Hippocampal formation (tissue), 2 donors: ENCODE results near the gene MAP4K1.
"Not testable (repeated sequence)": the region's sequence is repeated elsewhere in the genome, so short reads cannot be mapped to it uniquely, and the experiment has no call there.

ENCODE experiments used
- DNase-seq, 2 donors: peaks; one replicate each; lab custom pipeline; 2025; lab: John Stamatoyannopoulos, UW

The MAP4K1 gene

DNA sequence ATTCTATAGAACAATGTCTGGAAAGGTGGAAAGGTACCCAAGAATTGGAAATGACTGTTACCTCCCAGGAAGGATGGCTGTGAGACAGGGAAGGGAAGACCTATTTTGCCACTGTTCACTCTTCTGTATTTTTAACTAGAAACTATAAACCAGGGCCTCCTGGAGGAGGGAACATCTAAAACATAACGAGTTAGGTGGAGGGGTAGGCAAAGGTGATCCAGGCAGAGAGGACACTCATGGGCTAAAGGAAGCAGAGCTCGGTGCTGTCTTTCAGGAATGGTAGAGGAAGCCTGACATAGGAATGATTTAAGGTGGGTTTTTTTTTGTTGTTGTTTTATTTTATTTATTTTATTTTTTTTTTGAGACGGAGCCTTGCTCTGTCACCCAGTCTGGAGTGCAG lies 7.1 kb upstream of the MAP4K1 start:
- no peak for DNase-seq

DNA sequence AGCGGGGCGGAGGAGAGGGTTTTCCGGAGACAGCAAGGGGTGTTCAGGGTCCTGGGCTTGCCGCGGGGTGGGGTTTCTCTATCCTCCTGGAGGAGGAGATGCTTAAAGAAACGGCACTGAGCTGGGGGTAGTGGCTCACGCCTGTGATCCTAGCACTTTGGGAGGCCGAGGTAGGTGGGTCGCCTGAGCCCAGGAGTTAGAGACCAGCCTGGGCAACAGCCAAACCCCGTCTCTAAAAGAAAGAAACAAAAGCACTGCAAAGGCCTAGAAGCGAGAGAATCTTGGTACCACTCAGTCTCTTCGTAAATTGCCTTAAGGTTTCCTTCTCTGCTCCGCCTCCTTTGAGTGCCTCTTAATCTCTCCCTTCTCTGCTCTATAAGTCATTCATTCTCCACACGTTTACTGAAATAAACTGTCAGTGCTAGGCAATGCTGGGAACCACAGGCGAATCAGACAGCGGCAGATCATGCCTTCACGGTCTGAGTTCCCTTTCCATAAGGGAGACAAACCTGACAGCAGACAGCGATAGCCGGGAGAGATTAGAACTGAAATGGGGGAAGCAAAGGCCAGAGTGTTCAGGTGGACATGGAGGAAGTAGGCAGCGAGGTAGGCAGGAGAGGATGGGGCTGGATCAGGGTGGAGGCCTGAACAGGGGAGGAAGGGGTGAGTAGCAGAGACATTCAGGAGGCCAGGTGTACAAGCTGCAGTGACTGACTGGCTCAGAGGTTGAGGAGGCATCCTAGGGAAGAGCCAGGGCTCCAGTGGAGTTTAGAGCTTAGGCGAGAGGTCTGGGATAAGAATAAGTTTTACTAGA lies 1.8 kb upstream of the MAP4K1 start:
- DNase-seq, result no peak

DNA sequence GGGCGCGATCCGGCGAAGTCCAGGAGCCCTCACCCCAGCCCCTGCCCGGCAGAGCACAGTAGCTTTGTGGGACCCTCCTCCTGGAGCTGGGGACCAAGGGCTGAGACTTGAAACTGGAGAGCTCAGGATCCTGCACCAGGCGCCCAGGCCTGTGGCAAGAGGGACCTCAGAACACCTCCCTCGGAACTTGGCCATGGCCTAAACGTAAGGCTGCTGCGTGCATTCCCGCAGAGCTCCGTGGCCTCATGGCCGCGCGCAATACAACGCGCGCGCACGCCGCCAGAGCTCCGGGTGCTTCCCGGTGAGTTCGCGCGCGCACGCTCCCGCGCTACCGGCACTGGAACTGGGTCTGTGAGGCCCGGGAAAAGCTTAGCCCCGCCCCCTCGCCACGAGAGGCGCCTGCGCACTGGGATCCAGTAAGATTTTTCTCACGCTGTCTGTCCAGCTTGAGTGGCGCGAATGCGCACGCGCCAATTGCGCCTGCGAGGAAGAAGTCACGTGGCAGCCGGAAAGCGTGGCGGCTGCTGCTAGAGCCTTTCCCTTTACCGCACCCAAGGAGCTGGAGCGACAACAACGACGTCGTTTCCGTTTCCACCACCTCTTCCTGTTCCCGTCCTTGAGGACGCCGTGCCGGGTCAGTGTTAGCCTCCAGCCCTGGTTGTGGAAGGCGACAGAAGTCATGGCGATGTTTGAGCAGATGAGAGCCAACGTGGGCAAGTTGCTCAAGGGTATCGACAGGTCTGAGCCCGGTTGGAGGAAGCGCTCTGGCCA lies 1.0 kb upstream of the MAP4K1 start, which contains the start of gene EIF3K:
EIF3K (plus strand) TSS at position 599 of the 771 bp plus-strand sequence; CDS start at position 680, 81 bp downstream.
- peak; percentile 97 for DNase-seq

DNA sequence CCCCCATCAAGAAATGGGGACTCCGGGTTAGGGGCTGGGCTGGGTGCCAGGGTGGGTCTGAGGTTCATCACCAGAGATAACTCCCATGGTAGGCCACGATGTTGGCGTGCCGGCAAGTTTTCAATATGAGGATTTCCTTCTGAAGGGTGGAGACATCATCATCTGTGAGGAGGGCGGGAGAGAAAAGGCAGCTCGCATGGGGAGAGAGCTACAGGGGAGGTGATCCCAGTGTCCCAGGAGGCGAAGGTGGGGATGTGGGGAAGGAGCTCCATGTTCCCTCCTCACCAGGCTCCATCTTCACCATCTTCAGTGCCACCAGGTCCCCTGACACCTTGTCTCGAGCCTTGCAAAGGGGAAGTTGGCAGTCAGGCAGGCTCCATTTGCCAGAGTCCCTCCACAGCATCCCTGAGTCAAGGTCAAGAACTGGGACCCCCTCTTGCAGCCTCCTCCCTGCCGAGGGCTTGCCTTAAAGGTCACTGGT lies 430 bp downstream of the MAP4K1 start:
- no peak for DNase-seq

DNA sequence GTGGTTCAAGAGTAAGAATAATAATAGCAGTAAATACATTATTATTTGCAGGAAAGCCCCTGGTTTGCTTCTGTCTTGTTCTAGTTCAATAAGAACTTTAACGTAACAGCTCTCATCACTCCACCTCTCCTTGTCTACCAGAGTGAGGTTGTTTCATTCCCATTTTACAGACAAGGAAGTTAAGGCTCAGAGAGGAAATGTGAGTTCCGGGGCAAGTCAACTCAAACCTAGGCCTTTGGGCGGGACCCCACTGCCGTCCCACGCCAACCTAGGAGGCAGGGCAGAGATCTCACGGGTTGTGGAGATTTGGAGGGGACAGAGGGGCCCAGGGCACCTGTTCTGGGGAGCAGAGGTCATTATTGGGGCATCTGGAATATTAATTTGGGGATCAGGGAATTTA lies 1.5 kb downstream of the MAP4K1 start:
- no peak for DNase-seq

DNA sequence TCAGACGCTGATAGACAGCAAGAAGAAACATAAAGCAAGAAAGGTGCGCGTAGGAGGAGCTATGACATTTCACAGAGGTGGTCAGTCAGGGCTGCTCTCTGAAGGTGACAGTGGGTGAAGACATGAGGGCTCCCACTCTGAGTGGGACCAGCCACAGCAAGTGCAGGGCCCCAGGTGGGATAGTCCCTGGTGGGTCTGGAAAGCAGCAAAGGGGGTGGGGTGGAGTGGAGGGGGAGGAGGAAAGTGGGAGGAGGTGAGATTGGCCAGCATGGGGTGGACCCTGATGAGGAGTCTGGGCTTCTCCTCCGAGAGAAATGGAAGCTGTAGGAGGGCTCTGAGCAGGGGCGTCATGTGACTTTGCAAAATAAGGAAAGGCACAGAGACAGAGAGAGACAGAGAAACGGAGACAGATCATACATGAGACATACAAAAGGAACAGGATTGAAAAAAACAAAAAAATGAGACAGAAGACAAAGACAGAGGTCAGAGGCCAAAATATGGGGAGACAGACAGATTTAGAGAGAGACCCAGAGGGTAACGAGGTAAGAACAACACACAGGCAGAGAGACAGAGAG lies 2.7 kb downstream of the MAP4K1 start:
- no peak for DNase-seq

DNA sequence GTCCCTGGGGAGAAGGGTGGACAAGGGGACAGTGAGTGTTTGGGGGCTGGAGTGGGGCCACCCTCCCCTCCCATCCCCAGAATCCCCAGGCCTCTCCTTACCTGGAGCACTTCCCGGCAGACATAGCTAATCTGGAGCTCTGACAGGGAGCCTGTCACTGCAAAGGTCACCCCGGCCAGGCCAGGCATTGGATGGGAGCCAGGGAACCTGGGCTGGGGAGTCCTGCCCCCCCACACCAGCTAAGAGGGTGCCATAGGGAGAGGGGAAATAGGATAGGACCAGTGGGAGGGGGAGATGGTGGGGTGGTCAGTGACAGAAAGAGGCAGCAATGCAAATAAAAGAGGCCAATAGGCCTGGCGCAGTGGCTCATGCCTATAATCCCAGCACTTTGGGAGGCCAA lies 3.5 kb downstream of the MAP4K1 start:
- no peak for DNase-seq

DNA sequence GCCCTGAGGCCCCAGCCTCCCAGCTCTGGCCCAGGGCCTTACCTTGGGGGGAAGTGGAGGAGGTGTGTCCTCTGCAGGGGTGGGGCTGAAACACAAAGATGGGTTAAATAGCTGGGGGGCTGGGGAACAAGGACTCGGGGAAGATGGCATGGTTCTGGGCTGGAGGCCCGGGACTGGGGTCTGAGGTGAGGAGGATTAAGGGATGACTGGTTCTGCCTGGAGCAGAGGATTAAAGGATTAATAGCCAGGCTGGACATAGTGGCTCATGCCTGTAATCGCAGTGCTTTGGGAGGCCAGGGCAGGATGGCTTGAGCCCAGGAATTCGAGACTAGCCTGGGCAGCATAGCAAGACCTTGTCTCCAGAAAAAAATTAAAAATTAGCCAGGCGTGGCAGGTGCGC lies 11.6 kb downstream of the MAP4K1 start:
- no peak for DNase-seq

DNA sequence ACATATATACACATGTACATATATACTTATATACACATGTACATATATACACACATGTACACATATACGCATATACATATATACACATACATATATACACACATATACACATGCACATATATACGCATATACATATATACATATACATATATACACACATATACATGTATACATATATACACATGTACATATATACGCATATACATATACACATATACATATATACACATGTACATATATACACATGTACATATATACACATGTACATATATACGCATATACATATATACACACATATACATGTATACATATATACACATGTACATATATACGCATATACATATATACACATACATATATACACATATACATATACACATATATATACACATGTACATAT lies 14.9 kb downstream of the MAP4K1 start:
- DNase-seq, result not testable (repeated sequence)

DNA sequence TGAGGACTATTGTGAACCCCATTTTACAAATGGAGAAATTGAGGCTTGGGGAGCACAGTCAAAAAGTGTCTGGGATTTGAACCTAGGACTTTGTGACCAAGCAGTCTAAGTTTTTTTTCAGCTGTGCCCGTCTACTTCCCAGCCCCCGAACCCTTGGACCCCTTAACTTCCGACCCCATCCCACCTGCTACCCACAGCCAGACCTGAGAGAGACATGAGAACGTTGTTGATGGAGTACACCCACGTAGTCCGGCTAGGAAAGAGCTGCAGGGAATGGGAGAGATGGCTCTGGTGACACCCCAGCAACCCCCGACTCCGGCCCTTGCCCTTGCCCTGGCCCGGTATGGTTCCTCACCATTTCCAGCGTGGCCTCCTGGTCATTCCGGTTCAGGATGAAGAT lies 18.0 kb downstream of the MAP4K1 start:
- DNase-seq, result no peak

DNA sequence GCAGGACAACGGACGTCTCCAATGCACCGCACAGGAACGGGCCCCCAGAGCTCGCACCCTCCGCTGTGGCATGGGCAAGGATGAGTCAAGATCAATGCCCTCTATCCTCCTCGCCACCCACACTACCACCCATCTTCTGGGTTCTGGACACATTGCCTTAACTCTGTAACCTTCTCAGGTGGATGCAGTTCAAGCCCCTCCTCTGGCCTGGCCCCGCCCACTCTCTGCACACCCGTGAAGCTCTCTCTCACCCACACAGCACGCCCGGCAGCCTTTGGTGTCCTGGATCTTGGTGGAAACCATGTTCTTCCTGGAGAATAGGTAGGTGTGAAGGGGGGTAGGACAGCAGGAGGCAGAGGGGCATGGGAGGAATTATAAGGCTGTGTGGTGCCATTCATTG lies 20.7 kb downstream of the MAP4K1 start:
- DNase-seq, result no peak

DNA sequence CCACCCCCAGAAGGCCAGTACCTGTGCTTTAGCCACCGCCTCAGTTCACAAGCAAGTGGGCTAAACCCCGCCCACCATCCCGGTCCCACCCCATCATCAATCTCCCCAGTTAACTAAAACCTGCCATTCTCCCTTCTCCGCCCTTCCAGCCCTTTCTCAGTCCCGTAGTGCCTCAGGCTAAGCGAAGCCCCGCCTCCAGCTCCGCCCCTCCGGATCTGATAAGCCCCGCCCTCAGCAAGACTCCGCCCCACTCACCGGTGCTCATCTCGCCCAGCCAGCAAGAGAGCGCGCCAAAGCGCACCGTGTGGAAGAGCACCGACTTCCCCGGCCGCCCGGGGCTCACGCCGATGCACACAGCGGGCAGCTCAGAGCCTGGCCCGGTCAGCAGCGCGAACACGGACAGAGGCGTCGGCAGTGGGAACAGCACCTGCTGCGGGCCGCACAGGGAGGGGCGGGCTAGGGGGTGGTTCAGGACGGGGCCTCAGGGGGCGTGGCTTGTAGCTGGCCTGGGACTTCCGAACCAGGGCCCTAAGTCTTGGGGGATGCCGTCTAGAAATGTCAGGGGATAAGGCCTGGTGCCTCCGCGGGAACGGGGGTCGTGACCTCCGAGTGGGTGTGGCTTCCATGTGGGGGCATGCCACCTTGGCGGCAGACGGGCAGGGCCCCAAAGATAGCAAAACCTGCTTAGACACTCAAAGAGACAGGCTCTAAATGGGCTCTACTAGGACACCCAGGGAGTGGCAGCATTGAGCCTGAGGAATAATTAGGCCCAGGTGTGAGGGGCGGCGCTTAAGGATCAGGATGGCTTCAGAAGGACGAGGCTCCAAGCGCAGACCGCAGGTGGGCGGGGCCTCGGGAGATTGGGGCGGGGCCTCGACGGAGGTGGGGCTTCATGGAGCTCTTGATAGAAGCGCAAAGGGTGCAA lies 21.4 kb downstream of the MAP4K1 start:
- no peak for DNase-seq

DNA sequence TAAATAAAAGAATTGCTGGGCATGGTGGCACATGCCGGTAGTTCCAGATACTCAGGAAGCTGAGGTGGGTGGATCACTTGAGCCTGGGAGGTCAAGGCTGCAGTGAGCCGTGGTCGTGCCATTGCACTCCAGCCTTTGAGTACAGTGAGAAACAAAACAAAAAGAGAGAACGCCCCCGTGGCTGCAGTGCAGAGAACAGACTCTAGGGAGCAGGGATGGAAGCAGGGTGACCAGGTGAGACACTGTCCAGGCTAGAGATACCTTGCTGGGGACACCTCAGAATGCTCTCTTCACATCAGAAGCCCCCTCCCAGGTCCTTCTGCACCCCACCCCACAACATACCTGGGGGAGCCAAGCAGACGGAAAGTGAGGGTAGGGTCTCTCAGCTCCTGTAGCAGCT lies 24.8 kb downstream of the MAP4K1 start:
- no peak for DNase-seq

DNA sequence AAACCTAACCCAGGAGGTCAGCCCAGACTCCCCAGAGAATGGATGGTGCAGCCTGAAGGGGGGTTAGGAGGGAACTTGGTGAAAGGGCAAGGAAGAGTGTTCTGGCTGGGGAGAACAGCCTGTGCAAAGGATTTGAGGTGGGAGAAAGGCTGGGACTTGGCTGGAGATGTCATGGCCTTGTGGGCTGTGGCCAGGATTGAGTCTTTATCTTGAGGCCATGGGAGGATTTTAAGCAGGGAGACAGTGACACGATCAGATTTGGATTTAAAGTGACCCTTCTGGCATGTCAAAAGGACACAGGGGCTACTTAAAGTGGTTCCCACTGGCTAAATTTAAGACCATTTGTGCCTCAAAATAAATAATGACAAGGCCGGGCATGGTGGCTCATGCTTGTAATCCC lies 29.7 kb downstream of the MAP4K1 start:
- DNase-seq, result no peak

DNA sequence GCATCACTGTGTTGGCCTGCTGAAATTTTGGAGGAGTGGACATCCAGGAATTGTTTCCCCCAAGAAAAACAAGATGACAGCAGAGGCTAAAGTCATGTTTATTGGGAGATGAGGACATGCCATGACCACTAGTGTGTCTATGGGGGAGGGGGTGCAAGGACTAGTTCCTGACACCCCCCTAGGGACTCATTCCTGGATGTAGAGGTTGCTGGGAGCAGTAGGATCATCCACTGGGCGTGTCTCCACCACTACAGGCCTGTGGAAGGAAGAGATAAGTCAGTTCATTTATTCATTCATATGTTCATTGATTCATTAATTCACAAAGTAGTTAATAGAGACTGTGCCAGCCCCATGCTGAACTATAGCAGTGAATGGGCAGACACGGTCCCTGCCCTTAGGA lies 30.2 kb downstream of the MAP4K1 start:
- DNase-seq, result no peak

DNA sequence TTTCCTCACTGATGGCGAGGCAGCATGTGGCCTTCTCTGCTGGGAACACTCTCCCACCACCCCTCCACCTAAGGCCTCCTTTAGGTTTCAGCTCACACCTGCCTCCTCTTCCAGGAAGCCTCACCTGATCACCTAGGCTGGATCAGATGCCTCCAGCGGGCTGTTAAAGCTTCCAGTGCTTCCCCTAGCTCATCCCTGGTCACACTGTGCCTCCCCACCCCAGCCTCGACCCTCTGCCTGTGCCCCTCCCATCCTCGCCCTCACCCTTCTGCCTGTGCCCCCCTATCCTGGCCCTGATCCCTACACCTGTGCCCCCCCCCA lies 33.8 kb downstream of the MAP4K1 start:
- no peak for DNase-seq

DNA sequence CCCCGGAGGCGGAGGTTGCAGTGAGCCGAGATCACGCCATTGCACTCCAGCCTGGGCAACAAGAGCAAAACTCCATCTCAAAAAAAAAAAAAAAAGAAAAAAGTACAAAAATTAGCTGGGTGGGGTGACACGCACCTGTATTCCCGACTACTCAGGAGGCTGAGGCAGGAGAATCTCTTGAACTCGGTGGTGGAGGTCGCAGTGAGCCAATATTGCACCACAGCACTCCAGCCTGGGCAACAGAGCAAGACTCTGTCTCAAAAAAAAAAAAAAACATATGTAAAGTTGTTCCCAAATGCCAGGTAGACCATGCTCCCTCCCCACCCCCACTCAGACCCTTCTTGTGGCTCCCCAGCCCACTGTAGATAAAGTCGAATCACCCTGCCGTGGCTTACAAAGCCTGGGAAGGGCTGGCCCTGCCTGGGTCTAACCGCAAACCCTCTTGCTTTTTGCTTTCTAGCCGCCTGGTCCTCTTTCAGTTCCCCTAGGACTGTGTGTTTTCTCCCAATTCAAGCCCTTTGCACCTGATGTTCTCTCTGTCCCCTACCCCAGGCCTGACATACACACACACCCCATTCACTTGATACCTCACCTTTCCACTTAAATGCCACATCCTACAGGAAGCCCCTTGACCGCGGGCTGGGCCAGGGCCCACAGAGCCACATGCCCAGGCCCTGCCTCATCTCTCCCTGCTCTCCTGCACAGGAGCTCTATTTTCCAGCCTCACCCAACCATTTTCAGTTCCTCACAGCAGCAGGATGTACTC lies 34.4 kb downstream of the MAP4K1 start:
- DNase-seq, result no peak

DNA sequence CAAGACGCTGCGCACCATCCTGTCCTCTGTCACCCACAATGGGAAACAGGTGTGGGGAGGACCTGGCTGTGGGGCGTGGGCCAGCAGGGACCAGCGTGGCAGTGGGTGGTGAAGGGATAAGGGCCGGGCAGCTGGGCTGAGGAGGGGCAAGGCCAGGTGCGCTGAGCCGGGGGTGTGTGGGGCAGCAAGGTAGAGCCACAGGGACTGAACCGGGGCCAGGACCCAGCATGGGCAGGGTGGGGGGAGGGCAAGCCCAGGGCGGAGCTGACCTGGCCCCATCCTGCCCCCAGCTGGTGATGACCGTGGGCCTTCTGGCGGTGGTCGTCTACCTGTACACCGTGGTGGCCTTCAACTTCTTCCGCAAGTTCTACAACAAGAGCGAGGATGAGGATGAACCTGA lies 37.7 kb downstream of the MAP4K1 start:
- no peak for DNase-seq

DNA sequence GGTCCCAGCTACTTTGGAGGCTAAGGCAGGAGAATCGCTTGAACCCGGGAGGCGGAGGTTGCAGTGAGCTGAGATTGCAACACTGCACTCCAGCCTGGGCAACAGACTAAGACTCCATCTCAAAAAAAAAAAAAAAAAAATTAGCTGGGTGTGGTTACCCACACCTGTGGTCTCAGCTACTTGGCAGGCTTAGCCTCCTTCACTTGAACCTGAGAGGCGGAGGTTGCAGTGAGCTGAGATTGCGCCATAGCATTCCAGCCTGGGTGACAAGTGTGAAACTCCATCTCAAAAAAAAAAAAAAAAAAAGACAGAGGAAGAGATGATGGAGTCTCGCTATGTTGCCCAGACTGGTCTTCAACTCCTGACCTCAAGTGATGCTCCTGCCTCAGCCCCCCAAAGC lies 38.4 kb downstream of the MAP4K1 start:
- DNase-seq, result not testable (repeated sequence)

DNA sequence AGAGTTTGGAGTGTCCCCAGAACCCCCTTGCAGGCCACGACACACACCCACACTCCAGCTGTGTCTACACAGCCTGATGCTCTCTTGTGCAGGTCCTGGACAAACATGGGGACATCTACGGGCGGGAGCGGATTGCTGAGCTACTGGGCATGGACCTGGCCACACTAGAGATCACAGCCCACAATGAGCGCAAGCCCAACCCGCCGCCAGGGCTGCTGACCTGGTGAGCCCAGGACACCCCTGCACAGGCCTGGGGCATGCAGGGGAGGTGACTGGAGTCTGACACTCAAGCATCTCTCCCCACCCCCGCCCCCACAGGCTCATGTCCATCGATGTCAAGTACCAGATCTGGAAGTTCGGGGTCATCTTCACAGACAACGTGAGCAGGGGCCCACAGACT lies 39.9 kb downstream of the MAP4K1 start:
- DNase-seq, result no peak

DNA sequence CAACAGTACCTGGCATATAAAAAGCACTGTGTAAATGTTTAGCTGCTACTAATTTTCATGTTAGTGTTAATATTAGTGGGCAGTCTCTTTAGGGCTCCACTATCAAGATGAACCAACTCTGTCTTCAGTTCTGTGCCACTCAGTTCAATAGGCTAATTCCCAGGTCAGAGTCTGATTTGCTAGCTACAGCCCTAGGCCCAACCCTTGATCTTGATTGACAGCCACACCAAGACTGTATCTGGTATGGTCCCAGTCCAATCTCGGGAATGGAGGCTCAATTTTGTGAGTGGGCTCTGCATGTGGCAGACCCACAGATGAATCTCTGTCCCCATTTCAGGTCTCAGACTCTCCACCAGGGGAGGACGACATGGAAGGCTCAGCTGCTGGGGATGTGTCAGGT lies 46.1 kb downstream of the MAP4K1 start:
- DNase-seq, result no peak
